Fibroblast of mammary gland (primary cell): ENCODE measurements around the gene CYP11A1.
A peak's percentile ranks its signal among the peaks of the same experiment; 100 is the strongest.

Experiments used
- DNase-seq: peaks from one replicate; pipeline ENCODE4 v3.0.0-alpha.2; 2010; ENCODE audit warnings: low read depth
- H3K4me3 ChIP-seq: 2 replicates; pipeline ENCODE4 v1.5.1; 2011; ENCODE audit warnings: low read depth, mild to moderate bottlenecking, low read length, moderate library complexity; ENCODE audit not compliant: control insufficient read depth
- TF ChIP-seq, protein P1 (sequence below): conservative IDR thresholded peaks from 2 replicates; pipeline ENCODE4 v1.5.1; 2011; ENCODE audit warnings: low read depth, low read length, inconsistent platforms; ENCODE audit not compliant: control insufficient read depth, insufficient read depth

The CYP11A1 gene

DNA sequence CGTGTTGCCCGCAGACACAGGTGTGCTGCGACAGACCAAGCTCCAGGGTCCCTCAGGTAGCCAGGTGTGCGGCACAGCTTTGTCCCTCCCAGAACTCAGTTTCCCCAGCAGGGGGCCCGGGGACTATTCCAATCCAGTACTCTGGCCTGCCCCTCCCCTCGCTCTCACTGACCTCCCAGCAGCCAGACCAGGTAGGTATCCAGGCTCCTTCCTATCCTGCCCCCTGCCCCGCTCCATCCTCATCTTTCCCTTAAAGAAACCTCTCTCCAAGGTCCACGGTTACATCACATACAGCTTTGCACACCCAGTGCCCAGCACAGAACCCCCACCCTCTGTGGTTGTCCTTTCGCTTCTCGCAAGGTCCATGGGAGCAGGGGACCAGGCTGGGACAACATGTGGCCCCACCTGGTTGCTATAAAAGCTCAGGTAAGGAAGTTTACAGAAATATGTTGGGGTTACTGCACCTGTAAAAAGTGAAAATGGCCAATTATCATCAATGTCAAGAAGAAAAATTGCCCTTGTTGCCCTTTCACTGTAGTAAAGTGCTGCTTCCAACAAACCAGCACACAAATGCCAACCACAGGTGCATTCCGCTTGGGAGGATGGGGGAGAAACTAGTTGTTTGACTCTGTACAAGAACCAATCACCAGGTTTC lies 7.3 kb upstream of the CYP11A1 start:
- peak overlapping the region; percentile 6 for H3K4me3 ChIP-seq

DNA sequence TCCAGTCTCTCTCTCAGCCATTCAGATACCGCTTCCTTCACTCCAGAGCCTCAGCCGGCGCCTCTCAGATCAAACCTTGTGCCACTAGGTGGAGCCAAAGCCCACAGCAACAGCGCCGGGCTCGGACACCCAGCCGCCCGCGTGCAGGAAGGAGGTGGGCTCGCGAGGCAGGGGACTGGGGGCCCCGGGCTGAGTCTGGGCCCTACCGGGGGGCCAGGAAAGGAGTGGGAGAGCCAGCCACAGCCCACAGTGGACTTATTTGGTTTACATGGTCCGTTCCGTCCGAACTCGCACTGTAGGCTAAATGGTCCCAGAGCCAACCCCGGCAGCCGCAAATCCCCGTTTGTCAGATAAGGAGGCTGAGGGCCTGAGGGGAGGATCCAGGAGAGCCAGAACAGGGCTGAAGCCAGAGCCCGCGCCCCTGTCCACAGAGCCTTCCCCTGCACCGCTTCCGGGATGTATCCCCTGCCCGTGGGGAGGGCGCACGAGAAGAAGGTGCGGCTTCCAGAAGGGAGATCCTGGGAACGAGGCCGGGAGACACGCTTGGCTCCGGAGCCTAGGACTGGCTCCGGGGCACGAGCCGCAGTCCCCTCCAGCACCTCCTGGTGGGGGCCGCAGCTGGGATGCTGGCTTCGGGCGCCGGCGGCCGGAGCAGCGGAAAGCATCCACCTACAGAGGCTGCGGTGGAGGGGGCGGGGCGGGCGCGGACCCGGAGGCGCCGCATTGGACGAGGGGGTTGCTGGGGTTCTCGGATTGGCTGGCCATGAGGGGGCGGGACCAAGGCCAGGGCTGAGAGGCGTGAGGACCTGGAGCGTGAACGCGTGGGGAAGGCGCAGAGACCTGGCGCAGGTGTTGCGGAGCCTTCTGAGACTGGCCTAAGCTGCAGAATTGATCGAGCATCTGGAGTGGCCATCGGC lies 6.5 kb upstream of the CYP11A1 start:
- peak overlapping the region; percentile 64 for H3K4me3 ChIP-seq
- TF ChIP-seq, protein P1, sequence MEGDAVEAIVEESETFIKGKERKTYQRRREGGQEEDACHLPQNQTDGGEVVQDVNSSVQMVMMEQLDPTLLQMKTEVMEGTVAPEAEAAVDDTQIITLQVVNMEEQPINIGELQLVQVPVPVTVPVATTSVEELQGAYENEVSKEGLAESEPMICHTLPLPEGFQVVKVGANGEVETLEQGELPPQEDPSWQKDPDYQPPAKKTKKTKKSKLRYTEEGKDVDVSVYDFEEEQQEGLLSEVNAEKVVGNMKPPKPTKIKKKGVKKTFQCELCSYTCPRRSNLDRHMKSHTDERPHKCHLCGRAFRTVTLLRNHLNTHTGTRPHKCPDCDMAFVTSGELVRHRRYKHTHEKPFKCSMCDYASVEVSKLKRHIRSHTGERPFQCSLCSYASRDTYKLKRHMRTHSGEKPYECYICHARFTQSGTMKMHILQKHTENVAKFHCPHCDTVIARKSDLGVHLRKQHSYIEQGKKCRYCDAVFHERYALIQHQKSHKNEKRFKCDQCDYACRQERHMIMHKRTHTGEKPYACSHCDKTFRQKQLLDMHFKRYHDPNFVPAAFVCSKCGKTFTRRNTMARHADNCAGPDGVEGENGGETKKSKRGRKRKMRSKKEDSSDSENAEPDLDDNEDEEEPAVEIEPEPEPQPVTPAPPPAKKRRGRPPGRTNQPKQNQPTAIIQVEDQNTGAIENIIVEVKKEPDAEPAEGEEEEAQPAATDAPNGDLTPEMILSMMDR, result peak; percentile 78
- peak; percentile 70 for DNase-seq

More for the DNA sequence above, 7.3 kb upstream of the CYP11A1 start:
- TF ChIP-seq, protein P1, result no peak
- no peak for DNase-seq

DNA sequence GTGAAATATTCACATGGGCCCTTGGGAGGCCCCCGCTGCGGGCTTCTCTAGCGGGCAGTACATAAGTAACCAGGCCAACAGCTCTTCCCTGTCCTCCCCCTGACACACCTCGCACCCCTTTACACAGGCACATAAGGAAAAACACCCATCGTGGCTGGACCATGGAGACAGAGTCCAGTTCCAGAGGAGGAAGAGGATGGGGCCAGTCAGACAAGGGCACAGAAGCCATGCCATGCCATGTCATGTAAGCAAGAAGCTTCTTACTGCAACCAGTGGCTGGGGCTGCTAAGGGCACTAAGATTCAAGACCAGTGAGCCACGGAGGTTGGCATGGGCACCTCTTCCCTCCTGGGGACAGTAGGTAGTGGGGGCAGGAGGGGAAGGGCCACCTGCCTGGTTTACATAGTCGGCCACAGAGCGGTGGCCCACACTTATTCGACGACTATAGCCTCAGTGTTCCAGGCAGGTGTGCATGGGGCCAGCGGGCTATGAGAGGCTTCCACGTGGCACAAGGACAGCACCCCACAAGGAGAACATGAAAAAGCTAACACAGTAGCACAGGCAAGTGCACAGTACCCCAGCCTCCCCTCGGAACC lies 5.7 kb upstream of the CYP11A1 start:
- no peak overlapping the region for H3K4me3 ChIP-seq
- DNase-seq, result no peak
- TF ChIP-seq, protein P1, result no peak

DNA sequence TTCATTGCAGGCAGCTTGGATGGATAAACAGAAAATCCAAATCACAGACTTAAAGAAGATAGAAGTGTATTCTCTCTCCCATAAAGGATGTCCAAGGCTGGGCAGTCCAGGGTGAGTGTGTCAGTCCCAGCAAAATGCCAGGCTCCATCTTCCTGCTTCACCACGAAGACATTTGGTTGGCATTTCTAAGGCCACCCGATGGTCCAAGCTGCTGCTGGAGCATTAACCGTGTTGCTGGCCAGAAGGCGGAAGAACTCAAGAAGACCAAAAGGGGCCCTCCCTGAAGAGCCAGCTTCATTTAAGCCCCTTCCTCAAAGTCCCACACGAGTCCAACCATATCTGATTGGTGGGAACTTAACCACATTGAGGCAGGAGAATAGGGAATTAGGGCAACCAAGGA lies 3.0 kb upstream of the CYP11A1 start:
- TF ChIP-seq, protein P1, result no peak
- no peak for DNase-seq
- no peak overlapping the region for H3K4me3 ChIP-seq

DNA sequence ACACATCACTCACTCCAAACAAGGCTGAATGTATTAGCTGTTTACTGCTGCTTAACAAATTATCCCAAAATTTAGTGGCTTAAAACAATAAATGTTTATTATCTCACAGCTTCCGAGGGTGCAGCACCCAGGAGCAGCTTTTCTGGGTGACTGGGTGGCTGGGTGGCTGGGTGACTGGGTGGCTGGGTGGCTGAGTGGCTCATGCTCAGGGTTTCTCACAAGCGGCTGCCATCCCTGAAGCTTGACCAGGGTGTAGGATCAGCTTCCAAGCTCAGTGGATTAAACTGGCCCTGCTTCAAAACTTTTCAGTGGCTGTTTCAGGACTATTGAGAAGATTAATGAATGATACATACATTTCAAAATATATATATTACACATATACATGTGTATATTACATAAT lies 2.3 kb upstream of the CYP11A1 start:
- no peak overlapping the region for H3K4me3 ChIP-seq
- DNase-seq, result no peak
- TF ChIP-seq, protein P1, result no peak

DNA sequence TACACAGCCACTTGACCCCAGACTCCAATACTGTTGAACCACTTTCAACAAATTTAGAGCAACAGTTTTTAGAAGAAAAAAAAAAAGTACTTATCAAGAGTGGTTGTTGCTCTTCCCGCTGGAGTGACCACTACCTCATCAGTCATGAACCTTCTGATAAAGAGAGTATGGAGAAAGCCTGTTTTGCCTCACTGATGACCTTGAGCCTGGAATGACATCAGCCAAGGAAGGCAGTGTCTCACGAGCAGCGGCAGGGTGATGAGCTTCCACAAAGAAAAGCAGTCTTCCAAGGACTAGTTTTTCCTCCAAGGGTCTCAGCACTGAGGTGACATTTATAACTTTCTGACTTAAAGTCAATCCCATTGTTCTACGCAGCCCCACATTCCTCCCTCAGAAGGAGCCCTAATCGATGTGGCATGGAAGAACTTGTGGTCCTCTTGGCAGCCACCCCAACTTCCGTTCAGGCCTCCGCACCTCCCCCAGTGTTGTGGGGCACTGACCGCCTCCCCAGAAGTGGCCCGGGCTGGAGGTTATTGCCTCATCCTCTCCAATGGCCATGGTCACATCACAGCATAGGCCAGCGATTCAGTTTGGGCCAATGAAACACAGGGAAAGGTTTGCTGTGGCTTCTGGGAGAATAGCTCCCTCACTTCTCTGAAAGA lies 1.8 kb upstream of the CYP11A1 start:
- TF ChIP-seq, protein P1, result no peak
- no peak for DNase-seq
- H3K4me3 ChIP-seq, result no peak overlapping the region
